Right cardiac atrium (tissue), 5 donors: ENCODE measurements around the gene SLAMF9. TPM values are rescaled to one million over a fixed set of nuclear protein-coding genes. Genes with fewer than 3 reads are reported as not detected.

Source experiments
- ATAC-seq, 2 donors: fragments of 200-7000 bp; cut with Tn5 transposase; one replicate each; pipeline versions ENCODE4 v1.8.0 to v1.9.1; 2020; ENCODE audit warnings: moderate library complexity in 2 of 2, mild to moderate bottlenecking in 1 of 2
- DNase-seq, 3 donors: peaks; one replicate each; pipeline ENCODE4 v3.0.0-alpha.2; 2020
- H3K27ac ChIP-seq: one replicate; pipeline ENCODE4 v1.5.1; 2013; ENCODE audit warnings: mild to moderate bottlenecking, low read length, control low read depth, moderate library complexity
- H3K27me3 ChIP-seq: one replicate; pipeline ENCODE4 v1.6.1; 2013; ENCODE audit not compliant: control insufficient read depth, insufficient read depth
- H3K4me1 ChIP-seq: one replicate; pipeline ENCODE4 v1.6.1; 2013; ENCODE audit warnings: low read length; ENCODE audit not compliant: control insufficient read depth, insufficient read depth
- H3K4me3 ChIP-seq: one replicate; pipeline ENCODE4 v1.5.1; 2013; ENCODE audit warnings: low read length, control low read depth
- H3K9me3 ChIP-seq: one replicate; pipeline ENCODE4 v1.6.1; 2013; ENCODE audit warnings: low read length; ENCODE audit not compliant: control insufficient read depth
- WGBS: extraction: QIAGEN DNeasy Blood & Tissue Kit; methylation state at CpG from one replicate; pipeline ENCODE4 v1.1.7; 2013; 5-methylcytosine and 5-hydroxymethylcytosine counted together
- intact Hi-C, 4 donors: fragments of 100-400 bp; cut with DNase I; formaldehyde crosslinking; loops; one replicate each; pipeline versions ENCODE4 v1.11.0 to v1.14.0; 2022 to 2023
- polyA plus RNA-seq: library from polyadenylated mRNA; stranded (reverse); fragments of 200-250 nt; gene quantifications from one replicate; pipeline ENCODE4 v1.2.3, GENCODE V29; 2013
- total RNA-seq, 4 donors: library from RNA; stranded (reverse); fragmentation: NEBNext Ultra II Directional; extraction: Animal tissue kit (Norgen Biotek cat#: 25700); gene quantifications; one replicate each; pipeline ENCODE4 v1.2.1, GENCODE V29; 2021
- donor health status: healthy with polysubstance abuse.
- donor health status: DM: no; HTN: yes; CAD: no.
- donor health status: DM: no; HTN: no; CAD: no.
- donor health status: DM: no; HTN: yes; CAD: no; lungs with severe emphysema.
- donor health status: DM: yes; HTN: yes; CAD: no.

Gene SLAMF9
- total and polyA plus RNA-seq, 5 donors = not detected

GRCh38 chr1:159919236-159919865 is 34.7 kb downstream of the SLAMF9 start:
- intact Hi-C loops = no loop called here
- 92% methylated on average over 10 of the region's 10 CpGs for WGBS
- DNase-seq (no peak), ATAC-seq (no peak)
- Histone ChIP-seq H3K4me1 (peaks cover 29% of the 10 kb centered on the region), H3K4me3 (no peak overlapping the region), H3K27me3 (no peaks in the 10 kb centered on the region), H3K27ac (no peak overlapping the region), H3K9me3 (no peaks in the 10 kb centered on the region)

- intact Hi-C loops = no loop called here
- no peak for ATAC-seq
Measured at GRCh38 chr1:159918352-159919200, 35.5 kb downstream of the SLAMF9 start.

GRCh38 chr1:159917533-159918351 is 36.3 kb downstream of the SLAMF9 start:
- Histone ChIP-seq H3K9me3 (no peaks in the 10 kb centered on the region), H3K27me3 (no peaks in the 10 kb centered on the region), H3K27ac (no peak overlapping the region), H3K4me1 (peaks cover 28% of the 10 kb centered on the region), H3K4me3 (no peak overlapping the region)
- DNase-seq = peak in 1 of 3 donors; percentile 63
- peak in 1 of 2 donors; percentile 5 for ATAC-seq
- intact Hi-C loops = no loop called here
- 60% methylated on average over 5 of the region's 5 CpGs for WGBS

More at GRCh38 chr1:159918352-159919200, 35.5 kb downstream of the SLAMF9 start:
- H3K27ac ChIP-seq = no peak overlapping the region
- H3K4me1 ChIP-seq = peaks cover 29% of the 10 kb centered on the region
- 85% methylated on average over 13 of the region's 13 CpGs for WGBS
- H3K4me3 ChIP-seq = no peak overlapping the region
- DNase-seq = no peak
- H3K27me3 ChIP-seq = no peaks in the 10 kb centered on the region
- H3K9me3 ChIP-seq = no peaks in the 10 kb centered on the region

- Histone ChIP-seq H3K27me3 (no peaks in the 10 kb centered on the region), H3K4me3 (no peak overlapping the region), H3K4me1 (peaks cover 20% of the 10 kb centered on the region), H3K27ac (peak overlapping the region; percentile 38), H3K9me3 (no peaks in the 10 kb centered on the region)
- ATAC-seq (peak; percentile 57 to 70), DNase-seq (peak in 2 of 3 donors; percentile 62 to 69)
- intact Hi-C loops = no loop called here
- 35% methylated on average over 9 of the region's 9 CpGs for WGBS
Measured at GRCh38 chr1:159916242-159917051, 37.6 kb downstream of the SLAMF9 start.

- H3K9me3 ChIP-seq = no peaks in the 10 kb centered on the region
- intact Hi-C loops = no loop called here
- peaks cover 22% of the 10 kb centered on the region for H3K4me1 ChIP-seq
- peak overlapping the region; percentile 65 for H3K27ac ChIP-seq
- DNase-seq (no peak), ATAC-seq (peak; percentile 2 to 6)
- no peaks in the 10 kb centered on the region for H3K27me3 ChIP-seq
- WGBS = 31% methylated on average over 5 of the region's 5 CpGs
- no peak overlapping the region for H3K4me3 ChIP-seq
Measured at GRCh38 chr1:159915571-159916241, 38.3 kb downstream of the SLAMF9 start.

- Histone ChIP-seq H3K27ac (no peak overlapping the region), H3K27me3 (no peaks in the 10 kb centered on the region), H3K4me1 (peaks cover 25% of the 10 kb centered on the region), H3K9me3 (no peaks in the 10 kb centered on the region), H3K4me3 (no peak overlapping the region)
- intact Hi-C loops = no loop called here
- DNase-seq (peak in 1 of 3 donors; percentile 52), ATAC-seq (no peak)
- WGBS = 91% methylated on average over 10 of the region's 10 CpGs
Measured at GRCh38 chr1:159914252-159915018, 39.6 kb downstream of the SLAMF9 start.

- intact Hi-C loops = no loop called here
- H3K4me1 ChIP-seq = peaks cover 23% of the 10 kb centered on the region
- H3K9me3 ChIP-seq = no peaks in the 10 kb centered on the region
- ATAC-seq (no peak), DNase-seq (no peak)
- 74% methylated on average over 5 of the region's 5 CpGs for WGBS
- no peak overlapping the region for H3K4me3 ChIP-seq
- no peaks in the 10 kb centered on the region for H3K27me3 ChIP-seq
- no peak overlapping the region for H3K27ac ChIP-seq
Measured at GRCh38 chr1:159913451-159914192, 40.4 kb downstream of the SLAMF9 start.

- WGBS = 60% methylated on average over 6 of the region's 6 CpGs
- Histone ChIP-seq H3K4me3 (no peak overlapping the region), H3K9me3 (no peaks in the 10 kb centered on the region), H3K27ac (peak overlapping the region; percentile 71), H3K27me3 (no peaks in the 10 kb centered on the region), H3K4me1 (peaks cover 14% of the 10 kb centered on the region)
- ATAC-seq = no peak
- no peak for DNase-seq
- intact Hi-C loops = no loop called here
Measured at GRCh38 chr1:159911326-159912070, 42.5 kb downstream of the SLAMF9 start.
